Measurements from ENCODE around the gene FAT1. TPM values are rescaled to one million over a fixed set of nuclear protein-coding genes. Genes with fewer than 3 reads are reported as not detected.

Gene FAT1
- total RNA-seq, 3 donors from 2014 or later = 0.45 to 0.90 (median 0.73) TPM

DNA sequence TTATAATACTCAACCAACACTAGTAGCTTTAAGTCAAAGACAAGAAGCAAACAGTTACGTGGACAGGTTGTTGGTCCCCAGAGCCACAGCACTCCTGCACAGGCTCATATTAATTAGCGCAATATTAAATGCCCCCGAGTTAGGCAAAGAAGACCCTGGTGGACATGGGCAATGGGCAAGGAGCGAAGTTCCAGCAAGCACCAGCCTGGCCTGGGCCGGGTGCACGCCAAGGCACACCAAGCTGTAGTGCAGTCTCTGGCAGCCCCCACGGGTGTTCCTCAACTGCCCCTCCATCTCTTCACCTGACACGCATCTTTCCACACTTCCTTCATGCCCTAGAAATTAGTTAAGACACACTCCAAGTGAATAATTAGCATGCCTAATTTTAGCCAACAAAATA, 20.1 kb downstream of the FAT1 start:
- no peaks in the 10 kb centered on the region for H3K4me1 Mint-ChIP-seq (ENCODE audit: low read depth)
- DNase-seq (no peak), ATAC-seq (no peak)
- H3K27me3 Mint-ChIP-seq (ENCODE audit: low read depth) = no peaks in the 10 kb centered on the region
- H3K9me3 Mint-ChIP-seq = no peaks in the 10 kb centered on the region
- H3K4me3 Mint-ChIP-seq = no peak overlapping the region
- H3K36me3 Mint-ChIP-seq (ENCODE audit: insufficient read depth) = no peaks in the 10 kb centered on the region

DNA sequence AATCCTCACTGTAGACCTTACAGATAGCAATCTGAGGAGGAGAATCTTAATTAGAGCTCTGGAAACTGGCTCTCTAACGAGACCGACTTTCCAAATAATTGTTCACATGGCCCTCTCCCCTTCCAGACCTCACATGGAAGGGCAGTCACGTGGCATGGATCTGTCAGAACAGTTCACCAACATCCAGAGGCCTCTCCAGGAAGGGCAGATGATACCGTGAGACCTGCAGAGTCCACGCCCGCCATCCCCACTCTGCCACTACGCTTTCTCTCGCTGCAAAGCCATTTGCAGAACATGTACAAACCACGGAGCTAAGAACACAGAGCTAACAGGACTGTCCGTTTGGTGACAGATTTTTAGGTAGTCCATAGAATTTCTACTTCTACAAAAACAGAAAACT, 20.7 kb downstream of the FAT1 start:
- Mint-ChIP-seq H3K36me3 (ENCODE audit: insufficient read depth) (no peaks in the 10 kb centered on the region), H3K4me3 (no peak overlapping the region), H3K4me1 (ENCODE audit: low read depth) (no peaks in the 10 kb centered on the region), H3K9me3 (no peaks in the 10 kb centered on the region), H3K27me3 (ENCODE audit: low read depth) (no peaks in the 10 kb centered on the region)
- DNase-seq = no peak
- ATAC-seq = no peak

DNA sequence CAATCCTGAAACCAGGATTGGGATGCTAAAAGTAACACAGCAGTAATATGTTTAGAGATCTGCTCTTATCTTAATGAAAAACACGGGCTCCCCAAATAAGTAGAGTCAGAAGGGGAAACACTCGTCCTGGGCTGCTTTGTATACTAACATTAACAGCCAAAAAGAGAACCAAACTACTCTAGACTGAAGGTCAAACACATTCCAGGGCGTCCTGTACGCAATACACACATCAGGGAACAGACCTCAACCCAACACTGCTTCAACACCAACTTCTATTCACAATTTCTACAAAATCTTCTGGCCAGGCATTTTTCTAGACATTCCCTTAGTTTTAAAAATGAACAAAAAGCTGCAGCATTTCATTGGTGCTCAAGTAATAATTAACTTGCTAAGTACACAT, 21.4 kb downstream of the FAT1 start:
- H3K27me3 Mint-ChIP-seq (ENCODE audit: low read depth) = no peaks in the 10 kb centered on the region
- H3K4me3 Mint-ChIP-seq = no peak overlapping the region
- no peaks in the 10 kb centered on the region for H3K4me1 Mint-ChIP-seq (ENCODE audit: low read depth)
- DNase-seq = no peak
- H3K9me3 Mint-ChIP-seq = no peaks in the 10 kb centered on the region
- no peaks in the 10 kb centered on the region for H3K36me3 Mint-ChIP-seq (ENCODE audit: insufficient read depth)
- no peak for ATAC-seq

GRCh38 chr4:186701788-186702187, 21.9 kb downstream of the FAT1 start:
- Mint-ChIP-seq H3K4me3 (no peak overlapping the region), H3K9me3 (no peaks in the 10 kb centered on the region), H3K4me1 (ENCODE audit: low read depth) (no peaks in the 10 kb centered on the region), H3K27me3 (ENCODE audit: low read depth) (no peaks in the 10 kb centered on the region), H3K36me3 (ENCODE audit: insufficient read depth) (no peaks in the 10 kb centered on the region)
- no peak for ATAC-seq
- DNase-seq = no peak

- no peaks in the 10 kb centered on the region for H3K27me3 Mint-ChIP-seq (ENCODE audit: low read depth)
- H3K9me3 Mint-ChIP-seq = no peaks in the 10 kb centered on the region
- no peak overlapping the region for H3K4me3 Mint-ChIP-seq
- ATAC-seq = no peak
- H3K36me3 Mint-ChIP-seq (ENCODE audit: insufficient read depth) = no peaks in the 10 kb centered on the region
- no peaks in the 10 kb centered on the region for H3K4me1 Mint-ChIP-seq (ENCODE audit: low read depth)
- DNase-seq = no peak
Observed at GRCh38 chr4:186701273-186701672, 22.4 kb downstream of the FAT1 start.

DNA sequence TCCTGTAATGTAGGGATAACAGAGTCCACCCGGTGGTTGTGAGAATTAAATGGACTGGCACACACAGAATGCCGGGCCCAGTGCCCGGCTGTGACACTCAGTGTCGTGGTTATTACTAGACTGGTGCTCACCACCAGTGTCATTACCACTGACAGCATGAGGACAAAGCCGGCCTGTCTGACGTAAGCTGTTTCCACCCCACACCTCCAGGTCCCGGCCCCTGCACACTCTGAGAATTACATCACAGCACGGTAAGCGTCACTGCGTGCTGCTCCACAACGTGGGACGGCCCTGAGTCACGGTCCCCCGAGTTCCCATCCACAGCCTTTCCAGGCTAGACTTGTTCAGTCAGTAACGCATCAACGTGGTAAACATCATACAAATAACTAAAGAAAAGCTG, 22.9 kb downstream of the FAT1 start:
- ATAC-seq = no peak
- no peak for DNase-seq

DNA sequence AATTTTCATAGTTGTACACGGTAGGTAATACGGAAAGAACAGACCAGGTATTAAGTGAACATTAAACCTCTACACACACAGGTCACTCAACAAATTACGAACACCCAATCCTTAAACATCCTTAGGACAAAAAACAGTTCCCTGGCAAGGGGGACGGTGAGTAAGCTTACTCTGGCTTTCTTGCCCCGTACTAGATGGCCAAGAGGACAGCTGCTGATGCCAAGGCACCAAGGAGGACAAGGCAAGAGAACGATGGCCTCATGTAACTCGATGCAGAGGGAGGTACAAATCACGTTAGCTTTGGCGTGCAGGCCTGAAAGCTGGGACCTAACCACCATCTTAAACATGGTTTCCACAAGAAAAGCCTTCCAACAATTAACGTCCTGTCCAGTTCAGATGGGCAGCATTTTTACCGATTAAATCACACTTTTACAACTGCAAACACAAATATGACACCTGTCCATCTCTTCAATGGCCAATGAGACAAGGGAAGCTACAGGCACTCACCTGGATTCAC, 23.7 kb downstream of the FAT1 start:
- no peak for ATAC-seq
- H3K4me3 Mint-ChIP-seq = no peak overlapping the region
- H3K36me3 Mint-ChIP-seq (ENCODE audit: insufficient read depth) = no peaks in the 10 kb centered on the region
- no peak for DNase-seq
- H3K9me3 Mint-ChIP-seq = no peaks in the 10 kb centered on the region
- H3K27me3 Mint-ChIP-seq (ENCODE audit: low read depth) = no peaks in the 10 kb centered on the region
- no peaks in the 10 kb centered on the region for H3K4me1 Mint-ChIP-seq (ENCODE audit: low read depth)

More for the DNA sequence above, 22.9 kb downstream of the FAT1 start:
- Mint-ChIP-seq H3K4me3 (no peak overlapping the region), H3K36me3 (ENCODE audit: insufficient read depth) (no peaks in the 10 kb centered on the region), H3K27me3 (ENCODE audit: low read depth) (no peaks in the 10 kb centered on the region), H3K9me3 (no peaks in the 10 kb centered on the region), H3K4me1 (ENCODE audit: low read depth) (no peaks in the 10 kb centered on the region)

DNA sequence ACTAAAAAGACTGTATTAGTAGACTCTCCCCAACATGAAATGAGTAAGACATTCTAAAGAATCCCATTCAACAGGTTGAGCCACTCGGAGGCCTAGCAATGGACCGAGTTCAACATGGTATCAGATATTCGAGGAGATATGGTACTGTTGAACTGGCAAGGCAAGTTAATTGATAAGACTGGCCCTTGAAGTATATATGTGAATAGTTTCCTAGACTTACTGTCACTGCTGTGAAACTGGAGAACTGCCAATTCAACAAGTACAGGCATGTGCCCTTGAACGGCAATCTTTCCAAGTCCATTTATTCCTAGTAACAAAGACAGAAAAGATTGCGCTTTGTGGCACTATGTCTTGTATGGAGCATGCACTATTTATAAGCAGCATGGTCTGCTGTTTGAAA, 24.4 kb downstream of the FAT1 start:
- Mint-ChIP-seq H3K36me3 (ENCODE audit: insufficient read depth) (no peaks in the 10 kb centered on the region), H3K27me3 (ENCODE audit: low read depth) (no peaks in the 10 kb centered on the region), H3K4me1 (ENCODE audit: low read depth) (no peaks in the 10 kb centered on the region), H3K9me3 (no peaks in the 10 kb centered on the region), H3K4me3 (no peak overlapping the region)
- no peak for ATAC-seq
- DNase-seq = no peak

GRCh38 chr4:186698525-186698924, 25.1 kb downstream of the FAT1 start:
- Mint-ChIP-seq H3K27me3 (ENCODE audit: low read depth) (no peaks in the 10 kb centered on the region), H3K4me1 (ENCODE audit: low read depth) (no peaks in the 10 kb centered on the region), H3K4me3 (no peak overlapping the region), H3K9me3 (peaks cover 5% of the 10 kb centered on the region), H3K36me3 (ENCODE audit: insufficient read depth) (no peaks in the 10 kb centered on the region)
- ATAC-seq = no peak
- no peak for DNase-seq

GRCh38 chr4:186698028-186698427, 25.6 kb downstream of the FAT1 start:
- Mint-ChIP-seq H3K4me1 (ENCODE audit: low read depth) (no peaks in the 10 kb centered on the region), H3K4me3 (no peak overlapping the region), H3K36me3 (ENCODE audit: insufficient read depth) (no peaks in the 10 kb centered on the region), H3K27me3 (ENCODE audit: low read depth) (no peaks in the 10 kb centered on the region), H3K9me3 (peaks cover 5% of the 10 kb centered on the region)
- DNase-seq (no peak), ATAC-seq (no peak)

DNA sequence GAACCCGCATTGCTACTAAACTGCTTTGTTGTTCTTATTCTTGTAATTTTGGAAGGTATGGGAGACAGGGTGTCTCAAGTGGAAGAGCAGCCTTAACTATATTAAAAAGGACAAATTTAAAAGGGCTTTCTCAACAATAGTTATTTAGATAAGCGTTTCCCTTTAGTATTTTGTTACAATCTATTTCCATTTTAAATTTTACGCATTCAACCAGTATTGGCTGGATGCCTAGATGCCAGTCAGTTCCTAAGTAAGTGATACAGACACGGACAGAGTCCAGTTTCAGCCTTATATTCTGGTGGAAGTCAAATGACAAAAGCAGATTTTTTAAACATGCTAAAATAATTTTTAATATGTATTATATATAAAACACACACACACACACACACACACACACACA, 28.3 kb downstream of the FAT1 start:
- Mint-ChIP-seq H3K27me3 (ENCODE audit: low read depth) (no peaks in the 10 kb centered on the region), H3K9me3 (peaks cover 5% of the 10 kb centered on the region), H3K4me1 (ENCODE audit: low read depth) (no peaks in the 10 kb centered on the region), H3K4me3 (no peak overlapping the region), H3K36me3 (ENCODE audit: insufficient read depth) (no peaks in the 10 kb centered on the region)
- DNase-seq = no peak
- no peak for ATAC-seq

DNA sequence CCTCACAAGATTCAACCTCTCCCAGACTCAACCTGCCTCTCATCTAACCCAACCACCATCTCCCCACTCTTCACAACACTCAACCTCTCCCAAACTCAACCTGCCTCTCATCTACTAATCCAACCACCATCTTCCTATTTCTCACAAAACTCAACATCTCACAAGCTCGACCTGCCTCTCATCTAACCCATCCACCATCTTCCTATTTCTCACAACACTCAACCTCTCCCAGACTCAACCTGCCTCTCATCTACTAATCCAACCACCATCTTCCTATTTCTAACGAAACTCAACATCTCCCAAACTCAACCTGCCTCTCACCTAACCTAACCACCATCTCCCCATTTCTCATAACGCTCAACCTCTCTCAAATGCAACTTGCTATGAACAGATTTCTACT, 29.8 kb downstream of the FAT1 start:
- Mint-ChIP-seq H3K4me3 (no peak overlapping the region), H3K27me3 (ENCODE audit: low read depth) (no peaks in the 10 kb centered on the region), H3K4me1 (ENCODE audit: low read depth) (no peaks in the 10 kb centered on the region)

GRCh38 chr4:186693159-186693815, 30.4 kb downstream of the FAT1 start:
- ATAC-seq (no peak), DNase-seq (no peak)
- no peaks in the 10 kb centered on the region for H3K27me3 Mint-ChIP-seq (ENCODE audit: low read depth)
- no peaks in the 10 kb centered on the region for H3K4me1 Mint-ChIP-seq (ENCODE audit: low read depth)
- peaks cover 5% of the 10 kb centered on the region for H3K9me3 Mint-ChIP-seq
- H3K4me3 Mint-ChIP-seq = no peak overlapping the region
- H3K36me3 Mint-ChIP-seq (ENCODE audit: insufficient read depth) = no peaks in the 10 kb centered on the region

More for the DNA sequence above, 29.8 kb downstream of the FAT1 start:
- ATAC-seq (no peak), DNase-seq (no peak)
- H3K9me3 Mint-ChIP-seq = peaks cover 5% of the 10 kb centered on the region
- H3K36me3 Mint-ChIP-seq (ENCODE audit: insufficient read depth) = no peaks in the 10 kb centered on the region

DNA sequence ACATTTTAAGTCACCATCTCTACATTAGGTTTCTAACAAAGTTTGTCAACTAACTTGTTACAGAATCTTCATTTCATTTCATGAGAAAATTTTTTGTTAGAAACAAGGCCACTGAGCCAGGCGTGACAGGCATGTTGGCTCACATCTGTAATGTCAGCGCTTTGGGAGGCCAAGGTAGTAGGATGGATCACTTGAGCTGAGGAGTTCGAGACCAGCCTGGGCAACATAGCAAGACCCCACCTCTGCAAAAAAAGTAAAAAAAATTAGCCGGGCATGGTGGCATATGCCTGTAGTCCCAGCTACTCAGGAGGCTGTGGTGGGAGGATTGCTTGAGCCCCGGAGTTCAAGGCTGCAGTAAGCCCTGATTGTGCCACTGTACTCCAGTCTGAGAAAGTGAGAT, 32.3 kb downstream of the FAT1 start:
- H3K4me3 Mint-ChIP-seq = no peak overlapping the region
- DNase-seq (no peak), ATAC-seq (no peak)
- peaks cover 5% of the 10 kb centered on the region for H3K9me3 Mint-ChIP-seq
- H3K4me1 Mint-ChIP-seq (ENCODE audit: low read depth) = no peaks in the 10 kb centered on the region
- H3K27me3 Mint-ChIP-seq (ENCODE audit: low read depth) = no peaks in the 10 kb centered on the region
- no peaks in the 10 kb centered on the region for H3K36me3 Mint-ChIP-seq (ENCODE audit: insufficient read depth)

GRCh38 chr4:186689476-186689875, 34.2 kb downstream of the FAT1 start:
- no peak for DNase-seq
- peaks cover 5% of the 10 kb centered on the region for H3K9me3 Mint-ChIP-seq
- ATAC-seq = no peak
- no peaks in the 10 kb centered on the region for H3K27me3 Mint-ChIP-seq (ENCODE audit: low read depth)
- no peak overlapping the region for H3K4me3 Mint-ChIP-seq
- H3K36me3 Mint-ChIP-seq (ENCODE audit: insufficient read depth) = no peaks in the 10 kb centered on the region
- no peaks in the 10 kb centered on the region for H3K4me1 Mint-ChIP-seq (ENCODE audit: low read depth)
